UCSD-AML1 (cell line): ENCODE results near the gene GBX1.

Source experiments
- DNase-seq: peaks from one replicate; lab custom pipeline; 2025; ENCODE audit not compliant: unreplicated experiment; lab: John Stamatoyannopoulos, UW

Gene GBX1

DNA sequence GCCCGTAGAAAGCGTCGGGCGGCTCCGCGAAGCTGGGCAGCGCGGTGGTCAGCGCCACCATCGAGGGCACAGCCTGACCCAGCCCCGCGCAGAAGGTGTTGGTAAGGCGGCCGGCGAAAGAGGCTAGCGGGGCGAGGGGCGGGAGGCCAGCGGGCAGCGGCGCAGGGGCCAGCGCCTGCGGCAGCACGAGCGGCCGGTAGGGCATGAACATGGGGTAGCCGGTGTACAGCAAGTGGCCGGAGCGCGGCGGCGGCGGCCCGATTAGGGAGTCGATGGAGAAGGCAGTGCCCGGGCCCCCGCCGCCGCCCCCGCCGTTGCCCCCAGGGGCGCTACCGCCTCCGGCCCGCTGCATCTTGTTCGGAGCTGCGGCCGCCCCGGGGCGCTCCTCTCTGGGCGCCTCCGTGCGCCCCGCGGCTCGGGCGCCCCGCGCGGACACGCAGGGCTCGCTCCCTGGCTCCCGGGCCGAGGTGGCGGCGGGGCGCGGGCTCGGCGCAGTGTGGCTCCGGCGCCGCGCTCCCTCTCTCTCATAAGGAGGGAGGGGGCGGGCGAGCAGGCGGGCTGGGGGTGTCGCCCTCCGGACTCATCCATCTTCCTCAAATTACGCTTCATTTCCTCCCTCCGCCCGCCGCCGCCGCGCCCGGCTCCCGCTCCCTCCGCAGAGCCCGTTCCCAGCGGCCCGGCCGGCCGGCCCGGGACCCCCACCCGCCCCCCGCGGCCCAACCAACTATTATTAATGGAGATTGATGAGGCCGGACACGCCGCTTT lies at the start of gene GBX1:
TSS of gene GBX1 (minus strand) at position 498 of the 765 bp plus-strand sequence. CDS start at position 352, 146 bp downstream.
- DNase-seq, result no peak

DNA sequence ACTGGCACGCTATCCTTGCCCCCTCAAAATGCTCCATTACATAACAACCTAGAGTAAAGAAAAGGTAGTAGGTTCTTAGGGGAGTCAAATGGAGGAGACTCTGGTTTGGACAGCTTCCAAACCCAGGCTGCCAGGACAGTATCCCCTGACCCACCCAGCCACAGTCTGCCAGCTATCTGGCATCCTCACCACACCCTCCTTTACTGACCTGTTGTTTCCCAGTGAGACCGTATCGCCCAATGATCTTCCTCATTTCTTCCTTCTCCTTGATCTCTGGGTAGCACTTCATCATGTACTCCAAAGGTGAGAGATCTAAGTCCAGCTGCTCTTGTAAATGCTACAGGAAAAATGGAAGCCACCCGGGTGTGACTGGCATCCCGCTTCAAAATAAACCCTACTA lies 47.9 kb upstream of the GBX1 start:
- DNase-seq, result no peak

DNA sequence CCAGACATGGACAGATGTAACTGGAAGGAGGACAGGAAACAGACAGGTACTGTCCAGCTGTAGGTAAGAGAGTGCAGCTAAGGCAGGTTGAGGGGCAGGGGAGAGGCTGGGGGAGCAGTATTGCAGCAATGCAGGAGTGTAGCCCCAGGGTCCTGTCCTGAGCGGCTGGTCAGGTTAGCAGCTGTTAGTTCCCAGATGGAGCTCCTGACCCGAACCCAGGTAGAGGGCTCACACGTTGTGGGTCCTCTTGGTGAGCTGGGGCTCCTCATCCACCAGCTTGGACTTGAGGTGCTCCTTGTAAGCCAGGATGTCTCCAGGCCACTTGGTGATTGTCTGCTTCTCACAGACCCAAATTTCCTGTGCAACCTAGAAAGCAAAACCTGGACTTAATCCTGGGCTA lies 46.3 kb upstream of the GBX1 start:
- DNase-seq, result no peak

DNA sequence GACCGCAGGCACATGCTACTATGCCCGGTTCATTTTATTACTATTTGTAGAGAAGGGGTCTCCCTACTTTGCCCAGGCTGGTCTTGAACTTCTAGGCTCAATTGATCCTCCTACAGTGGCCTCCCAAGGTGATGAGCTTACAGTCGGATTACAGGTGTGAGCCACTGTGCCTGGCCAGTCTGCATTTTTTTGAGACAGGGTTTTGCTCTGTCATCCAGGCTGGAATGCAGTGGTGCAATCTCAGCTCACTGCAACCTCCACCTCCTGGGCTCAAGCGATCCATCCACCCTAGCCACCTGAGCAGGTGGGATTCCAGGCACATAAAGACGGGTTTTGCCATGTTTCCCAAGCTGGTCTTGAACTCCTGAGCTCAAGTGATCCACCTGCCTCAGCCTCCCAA lies 45.1 kb upstream of the GBX1 start:
- DNase-seq, result no peak

DNA sequence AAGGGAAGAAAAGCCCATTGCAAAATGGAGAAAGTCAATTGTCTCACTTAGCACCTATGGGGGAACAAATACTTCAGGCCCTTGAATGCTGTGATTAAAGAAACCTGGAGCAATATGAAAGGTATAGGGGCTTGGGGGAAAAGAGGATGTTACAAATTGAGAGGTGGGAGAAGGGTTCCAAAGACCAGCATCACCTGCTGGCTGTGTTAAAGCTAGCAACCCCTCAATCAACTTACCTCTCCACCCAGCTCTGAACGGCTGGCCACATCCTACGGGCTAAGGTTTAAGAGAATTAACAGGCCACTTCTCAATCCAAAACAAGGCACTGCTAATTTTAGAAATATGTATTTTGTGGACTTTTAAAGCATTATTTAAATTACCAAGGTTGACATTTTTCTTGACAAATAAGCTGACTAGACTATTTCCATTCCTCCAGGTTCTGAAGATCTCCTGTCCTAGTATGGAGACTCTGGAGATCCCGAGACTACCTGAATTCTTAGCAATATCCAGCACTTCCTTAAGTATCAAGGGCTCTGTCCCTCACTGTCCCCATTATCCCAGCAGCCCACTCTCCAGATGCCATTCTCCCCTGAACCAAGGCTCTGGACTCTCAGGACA lies 43.8 kb upstream of the GBX1 start:
- DNase-seq, result no peak

DNA sequence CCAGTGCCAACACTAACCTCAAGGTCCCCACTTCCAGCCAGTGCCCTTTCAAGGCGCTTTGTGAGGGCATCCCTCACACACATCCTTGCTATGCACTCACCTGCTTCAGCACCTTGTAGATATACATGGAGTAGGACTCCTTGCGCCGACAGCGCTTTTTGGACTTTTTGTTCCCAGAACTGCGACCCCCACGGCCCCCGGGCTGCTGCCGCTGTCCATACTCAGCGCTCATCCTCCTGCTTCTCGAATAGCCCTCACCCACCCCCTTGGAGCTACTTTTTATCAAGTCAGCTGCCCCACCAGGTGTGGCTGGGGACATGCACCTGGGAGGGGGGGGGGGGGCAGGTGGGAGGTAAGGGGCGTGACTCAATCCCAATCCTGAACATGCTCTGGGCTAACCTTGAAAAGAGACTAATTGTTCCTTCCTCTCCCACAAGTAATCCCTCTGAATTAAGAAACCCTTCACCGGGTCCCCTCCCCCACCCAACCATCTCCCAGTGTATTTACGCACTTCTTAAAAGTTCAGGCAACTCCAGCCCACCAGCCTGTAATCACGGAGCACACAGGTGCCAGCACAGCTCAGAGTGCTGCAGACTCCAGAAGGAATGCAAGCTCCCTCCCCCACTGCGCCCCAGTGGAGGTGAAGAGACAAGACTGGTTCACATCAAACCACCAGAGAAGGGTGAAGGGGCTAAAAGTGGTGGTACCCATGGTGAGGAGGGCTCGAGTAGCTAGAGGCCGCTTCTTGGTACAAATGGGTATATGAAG lies 42.8 kb upstream of the GBX1 start, which contains the start of gene H2BK1:
TSS of gene H2BK1 (minus strand) at position 402 of the 768 bp plus-strand sequence. CDS start at position 232, 170 bp downstream.
- DNase-seq, result no peak

DNA sequence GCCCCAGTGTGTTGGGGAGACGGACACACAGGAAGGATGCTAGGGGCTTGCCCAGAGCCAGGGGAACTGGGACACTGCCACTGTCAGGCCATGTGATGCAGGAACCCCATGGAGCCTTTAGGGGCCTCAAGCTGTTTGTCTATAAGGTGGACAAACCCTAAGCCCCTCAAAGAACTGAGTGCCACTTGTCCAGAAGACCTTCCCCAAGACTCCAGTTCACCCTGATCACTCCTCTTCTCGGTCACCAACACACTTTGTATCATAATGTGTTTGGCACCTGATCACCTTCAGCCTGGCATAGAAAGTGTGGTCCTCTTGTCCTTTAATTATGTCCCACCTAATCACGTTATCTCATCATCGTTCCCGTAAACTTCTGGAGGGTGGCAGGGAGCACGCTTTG lies 42.1 kb upstream of the GBX1 start:
- no peak for DNase-seq

DNA sequence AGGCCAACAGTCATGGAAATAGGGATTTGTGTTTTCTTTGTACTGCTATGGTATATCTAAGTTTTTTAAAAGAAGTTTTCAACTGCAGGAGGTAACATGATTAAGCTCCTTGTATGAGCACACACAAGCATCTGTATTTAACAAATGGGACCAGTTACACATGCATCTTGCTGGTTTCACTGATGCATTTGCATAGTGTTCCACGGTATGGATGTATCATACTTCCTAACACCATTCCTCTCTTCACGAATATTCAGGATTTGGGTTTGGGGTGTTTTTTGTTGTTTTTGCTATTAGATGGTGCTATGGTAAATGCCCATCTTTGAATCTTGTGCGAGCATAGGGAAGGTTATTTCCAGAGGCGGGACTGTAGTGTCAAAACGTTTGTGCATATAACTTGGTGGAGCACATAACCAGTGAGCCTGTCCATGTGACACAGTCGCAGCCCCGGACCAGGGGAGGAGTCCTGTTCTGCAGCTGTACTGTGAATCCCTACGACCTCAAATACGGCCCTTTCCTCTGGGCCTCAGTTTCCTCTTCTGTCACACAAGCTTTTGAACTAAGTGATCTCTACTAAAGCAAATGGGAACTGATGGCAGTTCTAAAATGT lies 40.9 kb upstream of the GBX1 start:
- no peak for DNase-seq

DNA sequence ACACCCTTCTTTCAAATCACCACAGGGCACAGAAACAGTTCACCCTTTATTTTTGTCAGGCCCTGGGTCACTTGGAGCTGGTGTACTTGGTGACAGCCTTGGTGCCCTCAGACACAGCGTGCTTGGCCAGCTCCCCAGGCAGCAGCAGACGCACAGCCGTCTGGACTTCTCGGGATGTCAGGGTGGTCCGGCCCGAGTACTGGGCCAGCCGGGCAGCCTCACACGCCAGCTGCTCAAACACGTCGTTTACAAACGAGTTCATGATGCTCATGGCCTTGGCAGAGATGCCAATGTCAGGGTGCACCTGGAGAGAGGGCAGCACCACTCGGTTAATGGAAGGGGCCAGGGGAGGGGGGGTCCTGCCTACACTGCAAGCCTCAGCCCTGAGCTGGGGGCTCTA lies 40.3 kb upstream of the GBX1 start:
- no peak for DNase-seq

DNA sequence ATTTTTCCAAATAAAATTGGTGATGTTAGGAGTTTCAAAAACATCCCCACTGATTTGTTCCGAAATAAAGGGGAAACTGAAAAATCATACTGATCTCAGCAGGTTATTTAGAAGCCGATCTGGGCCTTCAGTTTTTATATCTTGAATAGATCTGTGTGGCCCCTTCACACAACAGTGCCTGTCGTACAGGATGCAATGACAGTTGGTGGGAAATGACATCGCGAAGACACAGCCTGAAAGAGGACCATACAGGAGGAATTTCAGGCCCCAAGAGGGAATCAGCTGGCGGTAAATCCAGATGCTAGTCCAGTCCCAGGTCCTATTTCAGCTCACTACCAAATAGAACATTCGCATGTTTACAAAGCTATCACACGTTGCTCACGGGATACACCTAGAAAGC lies 39.8 kb upstream of the GBX1 start:
- DNase-seq, result no peak

DNA sequence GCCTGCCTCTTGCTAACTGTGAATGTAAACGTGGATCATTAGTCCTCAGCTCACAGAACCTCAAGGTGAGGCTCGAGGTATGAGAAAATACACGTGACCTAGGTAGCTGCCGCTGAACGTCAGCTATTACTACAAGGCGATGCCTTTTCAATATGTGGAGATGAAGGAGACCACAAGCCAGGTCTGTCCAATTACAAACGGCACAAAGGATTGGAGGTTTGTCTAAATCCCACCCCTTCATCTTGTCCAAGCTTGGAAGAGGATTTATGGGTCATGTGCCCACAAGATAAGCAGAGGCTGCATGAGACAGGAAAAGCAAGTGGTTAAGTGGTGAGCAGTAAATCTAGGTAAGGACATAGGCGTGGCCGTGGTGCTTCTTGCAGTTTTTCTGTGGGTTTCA lies 39.4 kb upstream of the GBX1 start:
- no peak for DNase-seq

DNA sequence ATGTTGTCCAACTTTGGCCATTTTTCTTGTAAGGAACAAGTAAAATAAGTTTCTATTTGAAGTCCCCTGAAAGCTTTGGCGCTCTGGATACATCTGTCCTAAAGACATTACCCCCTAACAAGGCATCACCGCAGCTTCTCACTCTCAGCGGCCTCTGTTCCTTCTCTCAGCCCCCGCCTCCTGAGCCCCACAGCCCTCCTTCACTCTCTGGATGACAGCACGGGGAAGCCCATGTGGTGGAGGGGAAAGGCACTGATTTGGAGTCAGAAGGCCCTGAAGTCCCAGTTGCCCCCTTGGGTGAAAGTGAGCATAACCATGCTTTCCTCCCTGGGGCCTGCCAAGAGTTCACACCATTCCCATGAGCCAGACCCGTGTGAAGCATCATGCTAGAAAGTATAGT lies 38.2 kb upstream of the GBX1 start:
- DNase-seq, result no peak

DNA sequence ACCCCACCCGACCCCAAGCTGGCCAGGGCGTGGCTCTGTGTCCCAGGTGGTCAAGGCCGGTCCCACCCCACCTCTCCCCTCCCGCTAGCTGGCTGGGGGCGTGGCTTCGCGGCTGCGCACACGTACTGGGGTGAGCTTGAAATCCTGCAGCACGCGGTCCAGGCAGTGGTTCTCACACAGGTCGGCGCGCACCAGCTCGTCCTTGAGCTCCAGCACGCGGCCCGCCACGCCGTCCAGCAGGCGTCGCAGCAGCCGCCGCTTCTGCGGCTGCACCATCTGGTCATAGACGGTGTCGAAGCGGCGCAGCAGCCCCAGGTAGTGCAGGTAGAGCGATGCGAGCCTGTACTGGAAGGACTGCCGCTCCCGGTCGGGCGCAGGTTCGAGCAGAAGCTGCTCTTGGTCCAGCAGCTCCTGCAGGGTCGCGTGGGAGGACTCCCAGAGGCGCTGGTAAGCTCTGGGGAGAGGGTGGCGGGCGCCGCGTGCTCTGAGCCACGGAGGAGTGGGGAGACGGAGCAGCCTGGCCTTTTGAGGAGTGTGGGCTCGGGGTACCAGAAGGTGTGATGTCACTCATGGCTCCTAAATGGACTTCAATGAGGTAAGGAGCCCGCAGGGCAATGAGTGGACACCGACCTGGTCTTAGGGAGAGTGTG lies 37.0 kb upstream of the GBX1 start:
- no peak for DNase-seq

DNA sequence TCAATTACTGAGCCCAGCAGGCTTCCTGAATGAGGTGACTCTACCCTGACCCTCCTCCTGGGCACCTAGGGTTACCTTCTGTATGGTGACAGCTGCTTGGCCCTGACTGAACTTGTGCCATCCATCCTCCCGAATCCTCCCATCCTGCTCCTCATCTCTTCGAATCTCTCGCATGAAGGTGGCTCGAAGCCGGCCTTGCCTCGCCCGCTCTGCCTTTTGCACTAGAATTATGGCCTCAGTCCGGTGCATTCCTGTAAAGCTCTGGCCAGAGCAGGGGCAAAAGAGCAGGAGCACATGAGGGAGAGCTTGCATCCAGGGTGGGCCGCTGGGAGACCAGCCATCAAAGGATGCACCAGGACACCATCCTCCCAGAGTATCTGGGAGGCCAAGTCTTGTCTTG lies 35.3 kb upstream of the GBX1 start:
- DNase-seq, result no peak

DNA sequence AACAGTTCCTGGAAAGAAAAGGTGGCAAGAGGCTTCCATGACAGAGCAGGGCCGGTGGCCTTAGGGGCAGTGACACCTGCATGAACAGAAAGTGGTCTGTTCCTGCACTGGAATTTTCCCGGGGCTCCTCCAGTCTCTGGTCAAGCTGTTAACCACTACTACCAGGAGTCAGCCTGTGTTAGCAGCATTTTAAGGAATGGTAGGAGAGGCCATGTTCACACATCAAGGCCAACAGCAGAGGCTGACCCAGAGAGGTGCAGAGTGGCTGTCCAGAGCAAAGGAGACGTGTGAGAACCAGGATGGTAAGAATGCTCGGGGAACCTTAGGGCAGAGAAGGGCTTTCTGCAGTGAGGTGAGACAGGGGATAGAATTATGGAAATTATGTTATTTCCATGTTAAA lies 34.3 kb upstream of the GBX1 start:
- no peak for DNase-seq

DNA sequence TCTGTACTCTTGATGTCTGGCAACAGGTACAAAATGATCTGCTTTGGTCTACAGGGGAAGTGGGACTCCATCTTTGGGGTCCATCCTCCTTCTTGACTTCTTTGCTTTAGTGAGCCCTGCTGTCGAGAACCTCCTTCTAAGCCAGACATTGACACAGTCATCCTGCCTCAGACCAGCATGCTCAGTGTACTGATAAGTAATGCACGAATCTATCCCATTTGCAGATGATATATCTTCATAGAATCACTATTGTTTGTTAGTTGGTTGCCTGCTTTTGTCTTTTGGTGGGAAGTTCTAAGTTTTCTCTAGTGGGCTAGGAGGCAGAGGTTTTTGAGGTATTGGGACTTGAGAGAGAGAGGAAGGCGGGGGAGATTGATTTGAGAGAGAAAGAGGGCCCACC lies 33.9 kb upstream of the GBX1 start:
- no peak for DNase-seq

DNA sequence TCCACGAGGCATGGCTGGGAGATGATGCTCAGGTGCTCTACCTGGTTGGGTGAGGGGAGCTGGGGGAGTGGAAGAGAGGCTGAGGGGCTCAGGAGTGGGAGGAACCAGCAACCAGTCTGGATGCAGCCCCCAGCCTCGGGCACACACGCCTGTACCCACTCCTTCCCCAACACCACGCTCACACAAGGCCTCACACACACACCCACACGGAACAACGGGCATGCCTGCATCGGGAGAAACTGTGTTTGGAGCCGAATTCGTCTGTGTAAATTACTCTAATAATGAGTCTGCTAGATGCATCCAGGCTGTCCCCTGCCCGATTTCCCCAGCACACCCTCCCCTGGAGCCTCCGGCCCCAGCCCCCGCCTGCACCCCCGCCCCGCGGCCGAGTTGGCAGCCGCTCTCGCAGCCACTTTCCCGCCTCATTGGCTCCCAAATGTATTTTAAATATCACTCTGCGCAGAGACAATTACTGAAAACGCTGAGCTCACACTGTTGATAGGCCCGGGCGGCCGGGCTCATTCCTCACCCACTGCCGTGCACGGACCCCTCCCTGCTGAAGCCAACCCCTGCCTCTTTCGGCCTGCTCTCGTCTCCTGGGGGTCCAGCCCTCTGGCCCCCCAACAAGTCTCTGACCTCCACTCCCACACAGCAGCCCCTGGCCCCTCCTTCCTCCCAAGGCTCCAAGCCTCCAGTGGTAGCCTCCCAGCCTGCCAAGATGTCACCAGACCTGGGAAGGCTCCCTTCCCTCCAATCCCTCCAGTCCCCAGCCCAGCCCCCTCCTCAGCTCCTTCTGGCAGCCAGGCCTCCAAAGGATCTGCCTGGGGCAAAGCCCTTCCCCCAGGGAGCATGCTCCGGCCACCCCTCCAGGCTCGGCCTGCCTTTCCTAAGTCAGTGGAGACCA lies 31.7 kb upstream of the GBX1 start:
- no peak for DNase-seq

DNA sequence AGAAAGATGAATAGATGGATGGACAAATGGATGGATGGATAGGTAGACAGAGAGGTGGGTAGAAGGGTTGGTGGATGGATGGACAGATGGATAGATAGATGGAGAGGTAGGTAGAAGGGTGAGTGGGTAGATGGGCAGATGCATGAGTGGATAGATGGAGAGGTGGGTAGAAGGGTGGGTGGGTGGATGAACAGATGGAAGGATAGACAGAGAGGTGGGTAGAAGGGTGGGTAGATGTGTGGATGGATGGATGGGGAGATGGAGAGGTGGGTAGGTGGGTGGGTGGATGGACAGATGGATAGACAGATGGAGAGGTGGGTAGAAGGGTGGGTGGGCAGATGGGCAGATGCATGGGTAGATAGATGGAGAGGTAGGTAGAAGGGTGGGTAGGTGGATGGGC lies 30.4 kb upstream of the GBX1 start:
- no peak for DNase-seq

DNA sequence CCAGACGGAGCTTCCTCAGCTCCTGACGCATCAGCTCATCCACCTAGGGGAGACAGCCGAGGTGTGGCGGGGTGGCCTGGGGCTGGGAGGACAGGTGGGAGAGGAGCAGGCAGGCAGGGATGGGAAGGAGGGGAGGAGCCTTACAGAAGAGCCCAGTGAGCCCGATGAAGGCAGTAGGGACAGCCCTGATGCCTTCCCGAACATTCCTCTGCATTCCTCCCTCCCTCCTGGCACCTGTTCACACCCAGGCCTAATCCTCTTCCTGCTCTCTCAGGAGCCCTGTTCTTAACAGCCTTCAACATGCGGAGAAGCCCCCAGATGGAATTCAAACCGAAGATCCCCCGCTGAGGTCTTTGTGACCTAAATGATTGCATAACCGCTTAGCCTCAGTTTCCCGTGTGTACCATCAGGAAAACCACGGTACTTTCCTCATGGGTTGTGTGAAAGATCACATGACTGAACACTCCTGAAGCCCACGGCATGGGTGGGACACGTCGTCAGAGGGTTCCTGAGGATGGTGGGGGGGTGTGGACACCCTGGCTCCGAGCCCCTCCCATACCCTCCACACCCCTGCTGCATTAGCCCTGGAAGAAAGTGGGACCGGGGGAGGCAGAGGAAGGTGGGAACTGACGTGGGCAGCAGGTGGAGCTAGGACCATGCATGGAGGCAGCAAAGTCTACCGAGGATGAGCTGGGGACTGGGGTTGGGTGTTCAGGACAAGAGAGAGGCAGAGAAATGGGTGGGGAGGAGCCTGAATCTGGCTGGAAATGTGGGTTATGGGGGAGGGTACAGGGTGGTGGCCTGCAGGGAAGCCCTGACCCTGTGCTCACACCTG lies 28.3 kb upstream of the GBX1 start:
- no peak for DNase-seq
